Measurements from ENCODE around the gene PLAC1.

Gene PLAC1

GRCh38 chrX:134670134-134670924 lies 12.1 kb upstream of the PLAC1 start:
- no peak for ATAC-seq

- ATAC-seq: no peak
These were observed 11.3 kb upstream of the PLAC1 start for GRCh38 chrX:134669378-134670098.

- no peak for ATAC-seq
These were observed 5.9 kb upstream of the PLAC1 start for GRCh38 chrX:134664202-134664601.

GRCh38 chrX:134661295-134661694 lies 3.0 kb upstream of the PLAC1 start:
- no peak for ATAC-seq

GRCh38 chrX:134660627-134661026 lies 2.4 kb upstream of the PLAC1 start:
- ATAC-seq: no peak

GRCh38 chrX:134659761-134660160 lies 1.5 kb upstream of the PLAC1 start:
- no peak for ATAC-seq

- no peak for ATAC-seq
These were observed 421 bp upstream of the PLAC1 start for GRCh38 chrX:134658760-134659023.

- ATAC-seq: peak; percentile 92 to 96
These were observed 3.8 kb downstream of the PLAC1 start for GRCh38 chrX:134654398-134655012.

- ATAC-seq: no peak
These were observed 4.4 kb downstream of the PLAC1 start for GRCh38 chrX:134653835-134654234.

GRCh38 chrX:134650701-134651100 lies 7.6 kb downstream of the PLAC1 start:
- ATAC-seq: no peak

- no peak for ATAC-seq
These were observed 8.5 kb downstream of the PLAC1 start for GRCh38 chrX:134649770-134650169.

- no peak for ATAC-seq
These were observed 10.8 kb downstream of the PLAC1 start for GRCh38 chrX:134647477-134647877.

GRCh38 chrX:134646691-134647090 lies 11.6 kb downstream of the PLAC1 start:
- no peak for ATAC-seq

GRCh38 chrX:134645936-134646543 lies 12.2 kb downstream of the PLAC1 start:
- no peak for ATAC-seq

- no peak for ATAC-seq
These were observed 15.9 kb downstream of the PLAC1 start for GRCh38 chrX:134642386-134642785.

GRCh38 chrX:134641346-134641745 lies 16.9 kb downstream of the PLAC1 start:
- no peak for ATAC-seq

- no peak for ATAC-seq
These were observed 17.4 kb downstream of the PLAC1 start for GRCh38 chrX:134640914-134641313.

GRCh38 chrX:134636851-134637250 lies 21.4 kb downstream of the PLAC1 start:
- no peak for ATAC-seq

- ATAC-seq: peak; percentile 76 to 81
These were observed 23.6 kb downstream of the PLAC1 start for GRCh38 chrX:134634691-134635090.

- no peak for ATAC-seq
These were observed 24.4 kb downstream of the PLAC1 start for GRCh38 chrX:134633832-134634231.

- no peak for ATAC-seq
These were observed 24.9 kb downstream of the PLAC1 start for GRCh38 chrX:134633394-134633793.

GRCh38 chrX:134632355-134632754 lies 25.9 kb downstream of the PLAC1 start:
- no peak for ATAC-seq

All from activated CD4-positive, CD25-positive, alpha-beta regulatory T cell treated with anti-CD3 and anti-CD28 coated beads, Interleukin-2, amount 50 U/mL, for 24 hours (primary cell).